ENCODE data around the gene TCL1A. TPM values are rescaled to one million over a fixed set of nuclear protein-coding genes. Genes with fewer than 3 reads are reported as not detected.

TCL1A gene
- total and polyA plus RNA-seq, 10 of the 15 experiments (the other 5 are each of a cell fraction or from before 2014, with no cell fraction given), result 5.9 to 283 (median 113) TPM

GRCh38 chr14:95664546-95664945, 49.4 kb downstream of the TCL1A start (continued):
- TF ChIP-seq RELB (IDR thresholded peaks at IDR 0.05; ENCODE audit: low read depth) (no peak), RELA (IDR thresholded peaks at IDR 0.05; ENCODE audit: borderline replicate concordance, partially characterized antibody) (no peak), CEBPZ (IDR thresholded peaks at IDR 0.05; ENCODE audit: low read depth, low read length) (no peak), USF1 (IDR thresholded peaks at IDR 0.05; ENCODE audit: borderline replicate concordance, extremely low read length, insufficient read depth, low read depth, low read length) (no peak), GATAD2B (conservative IDR thresholded peaks at IDR 0.05; ENCODE audit: low read depth) (no peak), CREM (IDR thresholded peaks at IDR 0.05; ENCODE audit: low read depth) (0 out of 2 replicates have a peak, but pooled peaks have one; percentile 38), SUPT20H (IDR thresholded peaks at IDR 0.05; ENCODE audit: borderline replicate concordance, control insufficient read depth, low read depth, low read length) (no peak)

All from GM12878 (cell line).